T-helper 2 cell treated with Interferon-gamma antibody and Interleukin-4, amounts not matched to agents 5 μg/mL and 100 μg/mL, for 36 hours (primary cell): ENCODE results near the gene CLDN5.

Source experiments
- DNase-seq: peaks from one replicate; pipeline ENCODE4 v3.0.0; 2021; ENCODE audit warnings: low spot score
- H3K27ac Mint-ChIP-seq: one replicate; pipeline ENCODE4 v1.8.0; 2021; ENCODE audit warnings: mild to moderate bottlenecking, mixed read lengths
- H3K27me3 Mint-ChIP-seq: one replicate; pipeline ENCODE4 v1.8.0; 2021; ENCODE audit warnings: low read depth, mixed read lengths
- H3K36me3 Mint-ChIP-seq: one replicate; pipeline ENCODE4 v1.8.0; 2021; ENCODE audit warnings: low read depth, mixed read lengths
- H3K4me1 Mint-ChIP-seq: one replicate; pipeline ENCODE4 v1.8.0; 2021; ENCODE audit warnings: low read depth, mixed read lengths
- H3K4me3 Mint-ChIP-seq: one replicate; pipeline ENCODE4 v1.8.0; 2022; ENCODE audit warnings: mild to moderate bottlenecking, moderate library complexity, mixed read lengths
- H3K9me3 Mint-ChIP-seq: one replicate; pipeline ENCODE4 v1.8.0; 2021; ENCODE audit warnings: mixed read lengths

The CLDN5 gene

GRCh38 chr22:19514831-19515565, 9.2 kb downstream of the CLDN5 start:
- no peak overlapping the region for H3K27ac Mint-ChIP-seq
- DNase-seq: no peak
- H3K4me3 Mint-ChIP-seq: no peak overlapping the region
- H3K9me3 Mint-ChIP-seq: no peaks in the 10 kb centered on the region
- H3K27me3 Mint-ChIP-seq: no peaks in the 10 kb centered on the region
- H3K4me1 Mint-ChIP-seq: no peaks in the 10 kb centered on the region
- peaks cover 59% of the 10 kb centered on the region for H3K36me3 Mint-ChIP-seq

- Mint-ChIP-seq H3K4me3 (no peak overlapping the region), H3K36me3 (peaks cover 68% of the 10 kb centered on the region), H3K27me3 (no peaks in the 10 kb centered on the region), H3K9me3 (no peaks in the 10 kb centered on the region), H3K4me1 (no peaks in the 10 kb centered on the region), H3K27ac (no peak overlapping the region)
- DNase-seq: no peak
These were observed 10.4 kb downstream of the CLDN5 start for GRCh38 chr22:19513823-19514222.

- Mint-ChIP-seq H3K27ac (no peak overlapping the region), H3K4me1 (no peaks in the 10 kb centered on the region), H3K27me3 (no peaks in the 10 kb centered on the region), H3K4me3 (no peak overlapping the region), H3K9me3 (no peaks in the 10 kb centered on the region), H3K36me3 (peaks cover 67% of the 10 kb centered on the region)
- DNase-seq: no peak
These were observed 13.3 kb downstream of the CLDN5 start for GRCh38 chr22:19510919-19511341.

- H3K4me1 Mint-ChIP-seq: peaks cover 9% of the 10 kb centered on the region
- H3K9me3 Mint-ChIP-seq: no peaks in the 10 kb centered on the region
- DNase-seq: no peak
- no peak overlapping the region for H3K4me3 Mint-ChIP-seq
- H3K27ac Mint-ChIP-seq: no peak overlapping the region
- H3K27me3 Mint-ChIP-seq: no peaks in the 10 kb centered on the region
- H3K36me3 Mint-ChIP-seq: peaks cover 68% of the 10 kb centered on the region
These were observed 14.3 kb downstream of the CLDN5 start for GRCh38 chr22:19509923-19510322.

GRCh38 chr22:19509191-19509590, 15.0 kb downstream of the CLDN5 start:
- H3K27ac Mint-ChIP-seq: no peak overlapping the region
- H3K36me3 Mint-ChIP-seq: peaks cover 62% of the 10 kb centered on the region
- H3K27me3 Mint-ChIP-seq: no peaks in the 10 kb centered on the region
- no peak for DNase-seq
- no peaks in the 10 kb centered on the region for H3K9me3 Mint-ChIP-seq
- peaks cover 10% of the 10 kb centered on the region for H3K4me1 Mint-ChIP-seq
- no peak overlapping the region for H3K4me3 Mint-ChIP-seq

- Mint-ChIP-seq H3K27ac (no peak overlapping the region), H3K36me3 (peaks cover 56% of the 10 kb centered on the region), H3K4me3 (no peak overlapping the region), H3K27me3 (no peaks in the 10 kb centered on the region), H3K4me1 (peaks cover 10% of the 10 kb centered on the region), H3K9me3 (no peaks in the 10 kb centered on the region)
- no peak for DNase-seq
These were observed 16.0 kb downstream of the CLDN5 start for GRCh38 chr22:19508024-19508776.

- no peak for DNase-seq
- Mint-ChIP-seq H3K27me3 (no peaks in the 10 kb centered on the region), H3K27ac (no peak overlapping the region), H3K4me3 (no peak overlapping the region), H3K4me1 (peaks cover 10% of the 10 kb centered on the region), H3K36me3 (peaks cover 50% of the 10 kb centered on the region), H3K9me3 (no peaks in the 10 kb centered on the region)
These were observed 16.7 kb downstream of the CLDN5 start for GRCh38 chr22:19507534-19507861.

GRCh38 chr22:19506212-19506611, 18.0 kb downstream of the CLDN5 start:
- no peaks in the 10 kb centered on the region for H3K9me3 Mint-ChIP-seq
- no peak overlapping the region for H3K4me3 Mint-ChIP-seq
- H3K27me3 Mint-ChIP-seq: no peaks in the 10 kb centered on the region
- H3K27ac Mint-ChIP-seq: peak overlapping the region; percentile 82
- peaks cover 42% of the 10 kb centered on the region for H3K36me3 Mint-ChIP-seq
- peaks cover 10% of the 10 kb centered on the region for H3K4me1 Mint-ChIP-seq
- DNase-seq: no peak

- no peaks in the 10 kb centered on the region for H3K27me3 Mint-ChIP-seq
- peak overlapping the region; percentile 60 for H3K4me3 Mint-ChIP-seq
- DNase-seq: no peak
- H3K36me3 Mint-ChIP-seq: peaks cover 37% of the 10 kb centered on the region
- peaks cover 10% of the 10 kb centered on the region for H3K4me1 Mint-ChIP-seq
- no peaks in the 10 kb centered on the region for H3K9me3 Mint-ChIP-seq
- peak overlapping the region; percentile 82 for H3K27ac Mint-ChIP-seq
These were observed 18.5 kb downstream of the CLDN5 start for GRCh38 chr22:19505735-19506126.

- DNase-seq: no peak
- H3K27me3 Mint-ChIP-seq: no peaks in the 10 kb centered on the region
- H3K4me1 Mint-ChIP-seq: peaks cover 10% of the 10 kb centered on the region
- H3K27ac Mint-ChIP-seq: peak overlapping the region; percentile 82
- H3K4me3 Mint-ChIP-seq: peak overlapping the region; percentile 60
- no peaks in the 10 kb centered on the region for H3K9me3 Mint-ChIP-seq
- peaks cover 37% of the 10 kb centered on the region for H3K36me3 Mint-ChIP-seq
These were observed 19.1 kb downstream of the CLDN5 start for GRCh38 chr22:19504900-19505734.

GRCh38 chr22:19503869-19504268, 20.3 kb downstream of the CLDN5 start:
- Mint-ChIP-seq H3K4me1 (peaks cover 10% of the 10 kb centered on the region), H3K9me3 (no peaks in the 10 kb centered on the region), H3K36me3 (peaks cover 28% of the 10 kb centered on the region), H3K27ac (no peak overlapping the region), H3K27me3 (no peaks in the 10 kb centered on the region), H3K4me3 (no peak overlapping the region)
- no peak for DNase-seq

- Mint-ChIP-seq H3K9me3 (no peaks in the 10 kb centered on the region), H3K27me3 (no peaks in the 10 kb centered on the region), H3K4me1 (peaks cover 10% of the 10 kb centered on the region), H3K36me3 (peaks cover 26% of the 10 kb centered on the region), H3K27ac (no peak overlapping the region), H3K4me3 (no peak overlapping the region)
- DNase-seq: no peak
These were observed 20.8 kb downstream of the CLDN5 start for GRCh38 chr22:19503367-19503766.

- Mint-ChIP-seq H3K27me3 (no peaks in the 10 kb centered on the region), H3K36me3 (peaks cover 28% of the 10 kb centered on the region), H3K27ac (no peak overlapping the region)
These were observed 22.2 kb downstream of the CLDN5 start for GRCh38 chr22:19501897-19502447.

GRCh38 chr22:19499880-19500242, 24.3 kb downstream of the CLDN5 start:
- DNase-seq: no peak
- Mint-ChIP-seq H3K36me3 (peaks cover 14% of the 10 kb centered on the region), H3K4me3 (no peak overlapping the region), H3K27ac (no peak overlapping the region), H3K27me3 (no peaks in the 10 kb centered on the region), H3K4me1 (peaks cover under 1% of the 10 kb centered on the region), H3K9me3 (no peaks in the 10 kb centered on the region)

More at GRCh38 chr22:19501897-19502447, 22.2 kb downstream of the CLDN5 start:
- peaks cover 10% of the 10 kb centered on the region for H3K4me1 Mint-ChIP-seq
- no peak overlapping the region for H3K4me3 Mint-ChIP-seq
- DNase-seq: no peak
- no peaks in the 10 kb centered on the region for H3K9me3 Mint-ChIP-seq
